Measurements from ENCODE around the gene LARGE1.

LARGE1 gene

GRCh38 chr22:33780531-33781136, 139.6 kb downstream of the LARGE1 start:
- DNase-seq = no peak

DNA sequence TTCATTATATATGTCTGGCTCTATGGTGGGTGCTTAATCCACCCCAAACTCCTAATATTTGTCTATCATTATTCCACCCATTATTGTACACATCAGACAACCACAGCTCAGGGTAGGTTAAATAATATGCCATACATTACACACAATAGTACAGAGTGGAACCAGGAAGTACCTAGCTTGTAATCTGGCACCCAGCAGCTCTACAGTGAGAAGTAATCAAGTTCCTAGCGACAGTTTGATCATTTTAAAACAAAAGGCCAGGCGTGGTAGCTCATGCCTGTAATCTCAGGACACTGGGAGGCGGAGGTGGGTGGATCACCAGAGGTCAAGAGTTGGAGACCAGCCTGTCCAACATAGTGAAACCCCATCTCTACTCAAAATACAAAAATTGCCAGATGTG, 141.0 kb downstream of the LARGE1 start:
- no peak for DNase-seq

- no peak for DNase-seq
Measured at GRCh38 chr22:33776491-33776890, 143.8 kb downstream of the LARGE1 start.

GRCh38 chr22:33774781-33775180, 145.5 kb downstream of the LARGE1 start:
- no peak for DNase-seq

DNA sequence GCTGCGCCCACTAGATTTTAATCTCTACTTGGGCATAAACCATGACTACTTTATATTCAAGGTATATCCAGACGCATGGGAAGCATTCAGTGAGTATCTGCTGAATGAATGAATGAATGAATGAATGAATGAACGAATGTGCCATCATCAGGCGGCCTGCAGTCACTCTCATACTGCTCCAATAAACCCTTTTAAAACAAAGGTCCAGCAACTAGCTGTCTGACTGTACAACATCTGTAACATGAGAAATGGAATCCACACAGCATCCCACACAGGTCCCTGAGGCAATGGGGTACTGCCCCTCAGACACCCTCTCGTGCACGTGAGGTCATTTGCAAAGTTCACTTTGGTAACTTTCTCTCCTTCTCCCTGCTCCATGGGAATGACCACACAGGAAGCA, 147.5 kb downstream of the LARGE1 start:
- no peak for DNase-seq

DNA sequence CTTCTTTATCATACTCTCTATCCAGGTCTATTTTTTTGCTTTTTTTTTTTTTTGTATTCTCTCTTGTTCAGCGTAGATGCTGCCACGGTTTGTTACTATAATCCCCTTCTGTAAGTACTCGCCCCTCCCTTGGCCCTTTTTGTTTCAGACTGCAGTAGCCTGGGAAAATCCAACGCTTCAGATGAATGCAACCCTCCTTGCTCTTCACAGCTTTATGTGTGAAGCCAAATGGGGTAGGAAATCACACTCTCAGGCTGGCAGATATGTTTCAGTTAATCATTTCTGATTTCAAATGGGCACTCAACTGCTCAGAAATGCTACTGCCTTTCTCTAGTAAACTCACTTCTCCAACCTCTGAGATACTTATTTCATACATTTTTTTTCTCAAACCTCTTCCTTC, 149.1 kb downstream of the LARGE1 start:
- DNase-seq = no peak

DNA sequence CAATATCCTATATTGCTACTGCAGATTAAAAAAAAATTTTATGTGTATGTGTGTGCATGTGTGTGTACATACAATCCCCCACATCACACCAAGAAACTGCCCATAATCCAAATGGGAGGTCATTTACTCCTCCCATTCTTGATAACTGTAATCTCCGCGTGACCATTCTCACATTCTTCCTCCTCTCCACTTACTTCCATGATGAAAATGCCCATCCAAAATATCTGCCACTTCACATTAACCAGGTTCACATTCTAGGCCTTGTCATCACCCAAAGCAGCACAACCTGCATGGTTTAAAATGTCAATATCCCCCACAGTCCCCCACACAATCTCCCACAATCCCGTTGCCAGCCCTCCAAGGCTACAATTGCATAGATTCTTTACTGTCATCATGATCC, 149.6 kb downstream of the LARGE1 start:
- no peak for DNase-seq

DNA sequence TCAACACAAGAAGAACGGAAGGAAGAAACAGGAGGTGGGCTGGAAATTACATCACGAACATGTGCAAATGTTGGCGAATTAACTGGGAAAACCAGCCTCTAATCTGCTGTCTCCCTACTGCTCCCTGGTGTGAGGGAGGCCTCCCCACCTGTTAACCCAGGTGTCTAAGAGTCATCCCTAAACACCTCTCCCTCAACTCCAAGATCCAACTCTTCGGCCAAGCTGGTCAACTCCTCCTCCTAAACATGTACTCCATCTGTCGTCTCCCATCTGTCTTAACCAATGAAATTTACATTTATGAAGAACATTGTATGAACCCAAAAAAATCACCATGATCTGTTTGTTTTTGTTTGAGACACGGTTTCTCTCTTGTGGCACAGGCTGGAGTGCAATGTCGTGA, 154.2 kb downstream of the LARGE1 start:
- no peak for DNase-seq

DNA sequence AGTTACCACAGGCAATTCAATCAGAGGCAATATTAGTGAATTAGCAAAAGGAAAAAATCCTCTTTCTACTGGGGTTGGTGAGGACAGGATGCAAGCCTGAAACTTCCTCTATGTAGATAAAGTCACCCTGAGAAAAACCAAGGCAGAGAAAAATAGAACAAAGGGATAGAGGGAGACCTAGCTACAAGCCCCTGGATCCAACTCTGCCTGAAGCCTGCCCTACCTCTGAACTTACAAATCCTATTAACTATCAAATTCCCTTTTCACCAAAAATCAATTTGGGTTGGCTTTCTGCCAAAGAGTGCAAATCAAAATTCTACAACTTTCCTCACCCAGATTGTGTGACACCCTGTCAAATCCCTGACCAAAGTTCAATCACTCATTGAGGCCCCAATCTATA, 161.3 kb downstream of the LARGE1 start:
- no peak for DNase-seq

DNA sequence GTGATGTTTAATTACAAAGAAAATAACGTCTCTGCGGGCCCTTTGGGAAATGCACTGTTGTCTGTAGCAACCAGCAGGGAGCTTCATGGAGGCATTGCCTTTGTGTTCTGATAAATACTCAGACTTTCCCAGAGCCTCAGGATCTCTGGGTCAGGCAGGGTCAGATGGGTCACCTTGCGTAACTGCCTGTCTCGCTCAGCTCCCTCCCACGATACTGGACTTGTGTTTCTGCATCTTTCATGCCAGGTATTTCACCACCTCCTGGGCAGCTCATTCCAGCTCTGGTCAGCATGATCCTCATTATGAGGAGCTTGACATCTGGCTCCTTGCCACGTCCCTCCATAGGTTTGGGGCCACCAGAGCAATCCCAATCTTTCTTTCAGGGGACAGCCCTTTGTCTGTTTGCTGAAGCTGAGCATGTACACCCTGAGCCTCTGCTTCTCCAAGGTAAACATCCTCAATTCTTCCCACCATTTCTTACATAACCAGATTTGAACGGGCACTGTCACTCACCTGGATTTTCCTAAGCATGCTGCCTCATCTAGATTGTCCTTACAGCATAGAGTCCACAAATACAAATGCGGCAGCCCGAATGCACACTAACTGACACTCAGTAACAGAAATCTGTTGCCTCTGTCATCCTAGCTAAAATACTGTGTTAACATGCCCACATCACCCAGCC, 162.3 kb downstream of the LARGE1 start:
- DNase-seq = no peak

DNA sequence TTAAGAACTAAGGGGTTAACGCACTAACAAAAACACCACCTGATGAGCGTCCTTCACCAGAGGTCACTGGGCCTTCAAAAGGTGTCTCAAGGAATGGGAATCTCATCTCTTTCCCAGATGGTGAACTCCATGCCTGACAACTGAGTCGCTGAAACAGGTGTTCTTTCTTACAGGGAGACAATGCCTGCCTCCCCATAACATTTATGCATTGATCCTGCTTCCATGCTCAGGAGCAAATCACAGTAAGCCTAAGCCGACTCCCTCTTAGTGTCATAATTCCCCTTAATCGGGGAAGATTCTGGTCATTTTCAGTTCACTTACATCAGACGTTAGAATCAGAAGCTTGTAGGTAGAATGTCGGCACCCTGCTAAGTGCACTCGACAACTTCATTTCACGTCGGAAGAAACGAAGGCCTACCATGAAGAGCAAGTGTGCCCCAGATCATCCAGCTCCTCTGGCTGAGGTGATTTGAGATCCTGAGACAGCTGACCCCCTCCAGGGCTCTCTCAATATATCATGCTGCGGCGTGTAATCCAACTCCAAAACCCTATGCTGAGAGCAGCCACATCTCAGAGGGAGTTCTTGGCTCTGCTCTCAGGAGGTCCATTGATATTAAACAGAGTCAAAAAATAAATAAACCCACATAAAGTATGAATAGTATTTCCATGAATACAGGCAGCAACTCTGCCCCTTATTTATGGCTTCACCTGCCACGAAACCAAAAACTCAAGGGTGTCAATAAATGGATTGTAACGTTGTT, 163.1 kb downstream of the LARGE1 start:
- DNase-seq = no peak

DNA sequence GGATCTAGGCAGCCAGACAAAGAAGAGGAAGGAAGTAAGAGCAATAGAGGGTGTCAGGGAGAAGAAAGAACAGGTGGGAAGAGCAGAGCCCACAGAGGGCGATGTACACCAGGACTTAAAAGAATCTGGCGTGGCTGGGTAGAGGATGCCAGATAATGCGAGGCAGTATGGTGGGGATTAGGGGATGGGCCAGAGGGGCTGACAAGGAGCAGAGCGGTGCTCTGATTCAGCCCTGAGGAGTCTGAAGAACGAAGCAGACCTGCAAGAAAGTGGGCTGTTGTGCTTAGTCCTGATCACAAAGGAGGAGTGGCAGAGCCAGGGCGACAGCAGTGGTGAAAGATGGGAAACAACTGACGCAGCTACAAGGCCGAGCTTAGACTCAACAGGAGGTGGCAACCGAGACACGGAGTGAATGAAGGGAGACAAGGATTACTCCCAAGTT, 163.7 kb downstream of the LARGE1 start:
- no peak for DNase-seq

DNA sequence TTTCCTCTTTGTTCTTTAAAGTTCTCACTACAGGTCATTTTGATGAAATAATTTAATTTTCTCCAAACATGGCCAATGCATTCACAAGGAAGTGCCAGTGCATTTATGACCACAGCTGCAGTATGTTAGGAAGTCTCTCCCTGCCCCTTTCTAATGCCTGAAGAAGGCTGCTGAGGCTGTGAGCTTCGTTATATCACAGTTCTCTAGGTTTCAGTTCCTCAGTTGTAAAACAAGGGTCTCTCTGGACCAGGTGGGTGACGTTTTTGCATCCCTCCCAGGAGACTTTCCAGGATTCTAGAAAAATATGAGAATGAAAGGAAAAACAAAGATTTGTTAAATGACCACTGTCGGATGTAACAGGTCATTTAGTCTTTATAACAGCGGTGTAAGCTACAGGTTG, 171.6 kb downstream of the LARGE1 start:
- DNase-seq = no peak

DNA sequence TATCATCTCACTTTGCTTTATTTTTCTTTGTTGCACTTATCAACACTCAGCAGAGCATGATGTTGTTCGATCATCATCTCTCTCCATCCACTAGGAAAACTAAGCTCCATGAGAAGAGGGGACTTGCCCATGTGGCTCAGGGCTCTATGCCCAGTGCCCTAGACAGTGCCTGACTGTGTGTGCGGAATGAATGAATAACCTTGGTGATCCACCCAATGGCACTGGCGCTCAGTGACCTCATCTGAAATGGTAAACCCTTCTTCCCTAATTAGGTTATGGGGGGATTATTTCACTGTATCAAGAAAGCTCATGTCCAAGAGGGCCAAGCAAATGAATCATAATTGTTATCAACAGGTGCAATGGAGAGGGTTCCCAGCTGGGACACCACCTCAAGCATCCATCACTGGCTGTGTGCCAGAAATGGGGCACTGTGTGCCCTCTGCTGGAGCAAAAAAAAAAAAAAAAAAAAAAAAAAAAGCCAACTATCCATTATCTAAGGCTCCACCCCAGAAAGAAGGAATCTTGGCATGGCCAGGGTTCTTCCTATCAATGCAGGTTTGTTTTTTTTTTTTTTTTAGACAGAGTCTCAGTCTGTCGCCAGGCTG, 172.6 kb downstream of the LARGE1 start:
- peak in 2 of 56 donors; percentile 2 to 19 for DNase-seq

DNA sequence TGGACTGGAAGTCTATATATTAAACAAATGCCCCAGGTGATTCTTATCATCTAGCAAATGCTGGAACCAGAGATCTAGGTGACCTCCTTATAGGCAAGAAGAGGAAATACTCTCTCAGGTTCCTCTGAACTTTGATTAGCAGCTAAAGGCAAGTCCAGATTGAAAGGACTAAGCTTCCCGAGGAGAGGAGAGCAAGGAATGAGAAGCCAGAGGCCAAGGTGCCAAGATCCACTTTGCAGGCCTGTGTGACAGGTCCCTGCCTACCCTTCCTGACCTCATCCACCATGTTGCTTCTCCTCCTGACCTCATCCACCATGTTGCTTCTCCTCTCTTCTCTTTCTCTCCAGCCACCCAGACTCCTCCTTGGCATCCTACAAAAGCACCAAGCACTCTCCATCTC, 173.2 kb downstream of the LARGE1 start:
- DNase-seq = no peak

DNA sequence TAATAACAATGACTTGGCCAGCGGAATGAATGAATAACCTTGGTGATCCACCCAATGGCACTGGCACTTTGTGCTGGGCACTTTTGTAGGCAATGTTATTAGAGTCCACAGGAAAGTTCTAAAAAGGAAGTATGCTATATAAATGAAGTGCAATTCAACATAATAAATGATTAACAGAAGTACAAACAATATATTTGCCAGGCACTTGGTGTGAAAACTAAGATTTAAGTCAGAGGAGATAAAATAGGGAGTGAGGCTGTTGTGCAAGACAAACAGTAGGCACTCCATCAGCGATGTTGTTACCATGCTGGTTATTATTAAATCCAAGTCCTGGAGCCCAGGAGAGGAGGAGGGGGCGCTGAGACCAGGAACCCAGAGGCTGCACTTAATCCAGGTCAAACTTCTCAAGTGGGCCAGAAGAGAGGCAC, 173.8 kb downstream of the LARGE1 start:
- no peak for DNase-seq

DNA sequence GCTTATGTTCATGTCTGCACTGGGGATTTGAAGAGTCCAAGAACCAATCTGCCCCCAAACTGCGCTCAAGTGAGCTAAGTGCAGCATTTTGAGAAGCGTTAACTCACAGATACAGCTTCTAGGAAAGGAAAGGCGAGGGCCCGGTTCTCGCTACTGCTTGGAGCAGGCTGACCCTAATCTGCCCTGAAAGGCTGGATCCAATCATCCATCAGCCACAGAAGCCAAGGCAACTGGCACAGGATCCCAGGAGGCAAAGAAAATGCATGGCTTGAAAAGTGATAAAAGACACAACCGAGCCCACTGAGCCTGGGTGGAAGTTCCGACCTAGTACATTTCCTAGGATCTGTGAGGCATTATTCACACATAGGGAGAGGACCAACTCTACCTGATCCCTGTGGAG, 174.8 kb downstream of the LARGE1 start:
- DNase-seq = no peak

DNA sequence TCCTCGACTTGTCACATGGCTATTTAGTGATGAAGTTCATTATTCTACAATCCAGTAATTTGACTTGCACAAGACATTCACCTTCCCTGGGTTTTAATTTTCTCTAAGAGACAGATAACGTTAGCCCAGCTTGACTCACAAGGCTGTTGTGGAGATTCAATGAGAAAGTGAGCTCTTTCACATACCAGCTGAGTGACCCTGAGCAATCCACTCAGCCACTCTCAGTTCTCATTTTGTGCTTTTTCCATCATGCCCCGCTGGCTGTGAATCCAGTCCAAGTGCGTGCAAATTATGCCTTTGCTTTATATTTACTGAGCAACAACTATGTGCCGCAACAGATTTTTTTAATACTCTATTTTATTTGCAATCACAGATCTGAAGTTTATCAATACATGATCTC, 176.5 kb downstream of the LARGE1 start:
- DNase-seq = no peak

- no peak for DNase-seq
Measured at GRCh38 chr22:33741025-33741424, 179.3 kb downstream of the LARGE1 start.

- DNase-seq = no peak
Measured at GRCh38 chr22:33739516-33739915, 180.8 kb downstream of the LARGE1 start.

DNA sequence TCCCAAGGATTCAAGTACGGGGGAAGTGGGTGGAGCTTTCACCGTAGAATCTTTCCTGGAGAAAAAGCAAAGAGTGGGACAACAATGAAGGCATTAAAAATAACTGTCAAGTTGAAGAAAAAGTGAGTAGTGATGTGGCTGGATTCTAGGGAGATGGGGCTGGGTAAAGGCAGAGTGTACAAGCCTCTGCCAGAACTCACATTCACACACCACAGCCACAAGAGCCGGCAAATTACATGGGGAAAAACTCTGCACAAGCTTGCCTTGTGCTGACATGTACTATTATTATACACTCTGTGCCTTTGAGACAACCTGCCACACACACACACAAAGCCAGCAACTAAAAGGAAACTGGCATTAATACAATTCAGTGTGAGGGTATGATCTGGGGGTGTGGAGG, 182.6 kb downstream of the LARGE1 start:
- DNase-seq = peak in 7 of 56 donors; percentile 2 to 29 (median 8)

DNA sequence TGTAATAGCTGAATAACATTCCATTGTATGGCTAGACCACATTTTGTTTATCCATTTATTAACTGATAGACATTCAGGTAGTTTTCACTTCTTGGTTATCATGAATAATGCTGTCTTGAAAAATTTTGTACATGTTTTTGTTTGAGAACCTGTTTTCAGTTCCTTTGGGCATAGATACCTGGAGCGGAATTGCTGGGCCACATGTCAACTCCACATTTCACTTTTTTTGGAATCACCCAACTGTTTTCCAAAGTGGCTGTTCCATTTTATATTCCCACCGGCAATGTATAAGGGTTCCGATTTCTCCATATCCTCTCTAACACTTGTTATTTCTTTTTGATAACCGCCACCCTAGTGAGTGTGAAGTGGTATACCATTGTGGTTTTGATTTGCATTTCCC, 184.3 kb downstream of the LARGE1 start:
- DNase-seq = no peak

All from nucleus accumbens (tissue), 56 donors.